ENCODE measurements around the gene KANK4. TPM values are rescaled to one million over a fixed set of nuclear protein-coding genes. Genes with fewer than 3 reads are reported as not detected.
"Not testable (repeated sequence)": the region's sequence is repeated elsewhere in the genome, so short reads cannot be mapped to it uniquely, and the experiment has no call there.

Gene KANK4
- total and polyA plus RNA-seq, 7 experiments from 2014 or later: not detected

- H3K4me1 ChIP-seq (ENCODE audit: control insufficient read depth in 2 of 2, insufficient read depth in 2 of 2, low read length in 2 of 2); H3K4me3 ChIP-seq (ENCODE audit: low read length); H3K4me1 Mint-ChIP-seq; H3K27ac ChIP-seq (ENCODE audit: low read depth, low read length); H3K36me3 ChIP-seq (ENCODE audit: control insufficient read depth in 2 of 3, insufficient read depth in 3 of 3, low read length in 3 of 3); H3K9me3 ChIP-seq (ENCODE audit: control insufficient read depth in 2 of 3, low read length in 3 of 3); ATAC-seq; H3K9me3 Mint-ChIP-seq; H3K27me3 ChIP-seq (ENCODE audit: control insufficient read depth in 2 of 2, insufficient read depth in 2 of 2, low read length in 2 of 2); intact Hi-C loops (cut with micrococcal nuclease); H3K27me3 Mint-ChIP-seq; H3K4me3 Mint-ChIP-seq; H3K36me3 Mint-ChIP-seq; H3K27ac Mint-ChIP-seq; POLR2A ChIA-PET; DNase-seq: not testable (repeated sequence)
- CTCF ChIA-PET: interaction anchor here (0.8 kb wide), 1 partner anchor 60 kb away, joined by 10 read pairs; no protein-coding TSS in a partner anchor
These were observed 74.9 kb downstream of the KANK4 start for GRCh38 chr1:62244380-62244779.

- no peak overlapping the region for H3K27ac ChIP-seq (ENCODE audit: low read depth, low read length)
- no peaks in the 10 kb centered on the region for H3K27me3 ChIP-seq (ENCODE audit: control insufficient read depth in 2 of 2, insufficient read depth in 2 of 2, low read length in 2 of 2)
- no peaks in the 10 kb centered on the region for H3K9me3 ChIP-seq (ENCODE audit: control insufficient read depth in 2 of 3, low read length in 3 of 3)
- H3K4me3 Mint-ChIP-seq: no peak overlapping the region
- no peaks in the 10 kb centered on the region for H3K36me3 ChIP-seq (ENCODE audit: control insufficient read depth in 2 of 3, insufficient read depth in 3 of 3, low read length in 3 of 3)
- H3K27me3 Mint-ChIP-seq: no peaks in the 10 kb centered on the region
- ChIA-PET CTCF (interaction anchor here (1.0 kb wide), 1 partner anchor 166 kb away, joined by 3 read pairs; no protein-coding TSS in a partner anchor), POLR2A (no interaction called here)
- peaks cover 0 to 5% (median 0%) of the 10 kb centered on the region in 11 donors for H3K9me3 Mint-ChIP-seq
- H3K36me3 Mint-ChIP-seq: peaks cover 0 to 4% (median 0%) of the 10 kb centered on the region in 5 donors
- no peak for ATAC-seq
- intact Hi-C loops (cut with micrococcal nuclease): no loop called here
- H3K4me3 ChIP-seq (ENCODE audit: low read length): no peak overlapping the region
- DNase-seq: no peak
- H3K4me1 Mint-ChIP-seq: no peaks in the 10 kb centered on the region
- no peak overlapping the region for H3K27ac Mint-ChIP-seq
- no peaks in the 10 kb centered on the region for H3K4me1 ChIP-seq (ENCODE audit: control insufficient read depth in 2 of 2, insufficient read depth in 2 of 2, low read length in 2 of 2)
These were observed 77.7 kb downstream of the KANK4 start for GRCh38 chr1:62241371-62242131.

DNA sequence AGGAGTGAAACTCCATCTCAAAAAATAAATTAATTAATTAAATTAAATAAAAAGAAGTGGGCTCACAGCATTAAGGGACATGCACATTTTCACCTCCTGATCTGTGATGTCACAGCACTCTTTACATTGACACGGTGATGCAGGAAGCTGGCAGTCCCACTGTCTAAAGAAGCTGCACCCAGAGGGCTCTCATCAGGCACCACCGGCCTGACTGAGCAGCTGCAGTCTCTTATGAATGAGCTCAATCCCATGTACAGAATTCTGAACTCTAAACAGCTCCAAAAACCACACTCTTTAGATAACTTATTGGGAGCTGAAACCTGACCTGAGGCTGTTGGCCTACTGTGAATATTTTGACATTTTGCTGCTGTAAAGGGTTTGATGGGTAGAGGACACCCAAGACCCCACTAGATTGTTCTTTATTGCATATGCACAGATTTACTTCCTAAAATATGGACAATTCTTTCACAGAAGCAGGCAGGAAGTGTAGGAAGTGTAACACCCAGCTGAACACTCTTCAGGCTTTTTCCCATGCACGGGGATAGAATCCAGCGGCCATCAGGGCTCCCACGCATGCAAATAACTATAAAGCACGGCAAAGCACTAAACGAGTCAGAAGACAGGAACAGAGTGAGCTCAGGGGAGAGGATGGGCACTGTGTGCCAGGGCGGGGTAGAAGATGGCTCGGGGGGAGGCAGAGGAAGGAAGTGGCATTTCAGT lies 78.4 kb downstream of the KANK4 start:
- no peak for DNase-seq
- POLR2A ChIA-PET: no interaction called here
- Mint-ChIP-seq H3K36me3 (peaks cover 0 to 4% (median 0%) of the 10 kb centered on the region in 5 donors), H3K27ac (no peak overlapping the region), H3K9me3 (peaks cover 0 to 5% (median 0%) of the 10 kb centered on the region in 11 donors), H3K27me3 (peaks cover 0 to 3% (median 0%) of the 10 kb centered on the region in 5 donors), H3K4me3 (no peak overlapping the region), H3K4me1 (no peaks in the 10 kb centered on the region)
- Histone ChIP-seq H3K27ac (ENCODE audit: low read depth, low read length) (no peak overlapping the region), H3K36me3 (ENCODE audit: control insufficient read depth in 2 of 3, insufficient read depth in 3 of 3, low read length in 3 of 3) (no peaks in the 10 kb centered on the region), H3K27me3 (ENCODE audit: control insufficient read depth in 2 of 2, insufficient read depth in 2 of 2, low read length in 2 of 2) (no peaks in the 10 kb centered on the region), H3K9me3 (ENCODE audit: control insufficient read depth in 2 of 3, low read length in 3 of 3) (no peaks in the 10 kb centered on the region), H3K4me1 (ENCODE audit: control insufficient read depth in 2 of 2, insufficient read depth in 2 of 2, low read length in 2 of 2) (no peaks in the 10 kb centered on the region), H3K4me3 (ENCODE audit: low read length) (no peak overlapping the region)
- ATAC-seq: no peak
- CTCF ChIA-PET: interaction anchor here (1.0 kb wide), 1 partner anchor 166 kb away, joined by 3 read pairs; no protein-coding TSS in a partner anchor
- intact Hi-C loops (cut with micrococcal nuclease): no loop called here

GRCh38 chr1:62239652-62240403 lies 79.4 kb downstream of the KANK4 start:
- H3K4me1 ChIP-seq (ENCODE audit: control insufficient read depth in 2 of 2, insufficient read depth in 2 of 2, low read length in 2 of 2); ATAC-seq; H3K9me3 ChIP-seq (ENCODE audit: control insufficient read depth in 2 of 3, low read length in 3 of 3); H3K4me3 Mint-ChIP-seq; H3K4me3 ChIP-seq (ENCODE audit: low read length); H3K36me3 ChIP-seq (ENCODE audit: control insufficient read depth in 2 of 3, insufficient read depth in 3 of 3, low read length in 3 of 3); DNase-seq; H3K4me1 Mint-ChIP-seq; H3K27ac Mint-ChIP-seq; H3K27ac ChIP-seq (ENCODE audit: low read depth, low read length); H3K36me3 Mint-ChIP-seq; H3K27me3 Mint-ChIP-seq; H3K9me3 Mint-ChIP-seq; POLR2A ChIA-PET; CTCF ChIA-PET; intact Hi-C loops (cut with micrococcal nuclease); H3K27me3 ChIP-seq (ENCODE audit: control insufficient read depth in 2 of 2, insufficient read depth in 2 of 2, low read length in 2 of 2): not testable (repeated sequence)

DNA sequence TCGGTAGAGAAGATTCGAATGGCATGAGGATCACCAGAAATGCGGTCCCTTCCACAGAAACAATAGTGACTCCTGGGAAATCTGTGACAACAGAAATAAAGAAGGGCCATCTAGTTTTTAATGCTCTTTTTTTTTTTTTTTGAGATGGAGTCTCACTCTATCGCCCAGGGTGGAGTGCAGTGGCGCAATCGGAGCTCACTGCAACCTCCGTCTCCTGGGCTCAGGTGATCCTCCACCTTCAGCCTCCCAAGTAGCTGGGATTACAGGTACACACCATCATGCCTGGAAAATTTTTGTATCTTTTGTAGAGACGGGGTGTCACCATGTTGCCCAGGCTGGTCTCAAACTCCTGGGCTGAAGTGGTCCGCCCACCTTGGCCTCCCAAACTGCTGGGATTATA lies 80.7 kb downstream of the KANK4 start:
- CTCF ChIA-PET: no interaction called here
- H3K36me3 Mint-ChIP-seq: peaks cover 0 to 2% (median 0%) of the 10 kb centered on the region in 5 donors

DNA sequence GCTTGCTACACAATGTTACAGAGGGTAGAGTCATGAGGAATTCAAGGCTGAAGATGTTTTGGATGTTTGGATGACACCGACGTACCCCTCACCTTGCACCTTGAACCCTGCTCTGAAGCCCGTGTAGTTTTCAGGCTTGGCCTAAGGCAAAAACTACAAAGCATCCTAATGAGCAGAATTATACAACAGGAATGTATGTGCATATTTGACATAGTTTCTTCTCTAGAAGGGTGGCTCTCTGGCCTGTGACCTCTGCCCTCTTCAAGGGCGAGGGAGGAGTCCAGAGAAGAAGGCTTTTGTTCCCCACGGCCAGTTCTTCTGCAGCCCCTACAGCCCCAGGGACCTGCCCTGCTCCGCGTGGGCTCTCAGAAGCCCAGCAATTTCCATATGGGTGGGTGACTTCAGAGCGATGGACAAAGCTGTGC lies 81.3 kb downstream of the KANK4 start:
- H3K9me3 Mint-ChIP-seq: peaks cover 0 to 3% (median 0%) of the 10 kb centered on the region in 11 donors

More for the DNA sequence above, 80.7 kb downstream of the KANK4 start:
- ATAC-seq (no peak), DNase-seq (no peak)
- H3K4me1 Mint-ChIP-seq: peaks cover 0 to 6% (median 0%) of the 10 kb centered on the region in 7 donors
- POLR2A ChIA-PET: no interaction called here
- H3K9me3 Mint-ChIP-seq: peaks cover 0 to 3% (median 0%) of the 10 kb centered on the region in 11 donors
- Histone ChIP-seq H3K4me3 (ENCODE audit: low read length) (no peak overlapping the region), H3K27me3 (ENCODE audit: control insufficient read depth in 2 of 2, insufficient read depth in 2 of 2, low read length in 2 of 2) (no peaks in the 10 kb centered on the region), H3K27ac (ENCODE audit: low read depth, low read length) (no peak overlapping the region), H3K36me3 (ENCODE audit: control insufficient read depth in 2 of 3, insufficient read depth in 3 of 3, low read length in 3 of 3) (no peaks in the 10 kb centered on the region), H3K9me3 (ENCODE audit: control insufficient read depth in 2 of 3, low read length in 3 of 3) (no peaks in the 10 kb centered on the region), H3K4me1 (ENCODE audit: control insufficient read depth in 2 of 2, insufficient read depth in 2 of 2, low read length in 2 of 2) (no peaks in the 10 kb centered on the region)
- no peak overlapping the region for H3K4me3 Mint-ChIP-seq
- intact Hi-C loops (cut with micrococcal nuclease): no loop called here
- peaks cover 0 to 4% (median 0%) of the 10 kb centered on the region in 5 donors for H3K27me3 Mint-ChIP-seq
- H3K27ac Mint-ChIP-seq: no peak overlapping the region

More for the DNA sequence above, 81.3 kb downstream of the KANK4 start:
- peaks cover 0 to 4% (median 0%) of the 10 kb centered on the region in 5 donors for H3K27me3 Mint-ChIP-seq
- no peaks in the 10 kb centered on the region for H3K27me3 ChIP-seq (ENCODE audit: control insufficient read depth in 2 of 2, insufficient read depth in 2 of 2, low read length in 2 of 2)
- H3K4me1 Mint-ChIP-seq: peaks cover 0 to 6% (median 0%) of the 10 kb centered on the region in 7 donors
- H3K27ac Mint-ChIP-seq: no peak overlapping the region
- ATAC-seq (no peak), DNase-seq (no peak)
- no peak overlapping the region for H3K4me3 Mint-ChIP-seq
- no peaks in the 10 kb centered on the region for H3K4me1 ChIP-seq (ENCODE audit: control insufficient read depth in 2 of 2, insufficient read depth in 2 of 2, low read length in 2 of 2)
- H3K4me3 ChIP-seq (ENCODE audit: low read length): no peak overlapping the region
- no peaks in the 10 kb centered on the region for H3K36me3 ChIP-seq (ENCODE audit: control insufficient read depth in 2 of 3, insufficient read depth in 3 of 3, low read length in 3 of 3)
- intact Hi-C loops (cut with micrococcal nuclease): no loop called here
- POLR2A ChIA-PET: no interaction called here
- no peaks in the 10 kb centered on the region for H3K36me3 Mint-ChIP-seq
- CTCF ChIA-PET: no interaction called here
- H3K9me3 ChIP-seq (ENCODE audit: control insufficient read depth in 2 of 3, low read length in 3 of 3): no peaks in the 10 kb centered on the region
- no peak overlapping the region for H3K27ac ChIP-seq (ENCODE audit: low read depth, low read length)
